ENCODE results near the gene SMIM7.
A peak's percentile ranks its signal among the peaks of the same experiment; 100 is the strongest.
"Not testable (repeated sequence)": the region's sequence is repeated elsewhere in the genome, so short reads cannot be mapped to it uniquely, and the experiment has no call there.

The SMIM7 gene

DNA sequence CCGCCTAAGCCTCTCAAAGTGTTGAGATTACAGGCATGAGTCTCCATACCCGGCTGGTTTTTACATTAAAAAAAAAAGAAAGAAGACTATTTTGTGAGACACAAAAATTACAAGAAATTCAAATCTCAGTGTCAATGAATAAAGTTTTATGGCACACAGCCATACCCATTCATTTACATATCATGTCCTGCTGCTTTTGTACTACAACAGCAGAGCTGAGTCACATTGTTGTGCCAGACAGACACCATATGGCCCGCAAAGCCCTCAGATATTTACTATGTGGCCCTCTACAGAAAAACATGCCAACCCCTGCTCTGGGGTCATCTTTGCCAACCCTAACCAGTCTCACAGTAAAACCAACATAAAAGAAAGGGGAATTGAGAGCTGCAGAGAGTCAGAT lies 5.3 kb downstream of the SMIM7 start:
- DNase-seq (ENCODE audit: low spot score): no peak

DNA sequence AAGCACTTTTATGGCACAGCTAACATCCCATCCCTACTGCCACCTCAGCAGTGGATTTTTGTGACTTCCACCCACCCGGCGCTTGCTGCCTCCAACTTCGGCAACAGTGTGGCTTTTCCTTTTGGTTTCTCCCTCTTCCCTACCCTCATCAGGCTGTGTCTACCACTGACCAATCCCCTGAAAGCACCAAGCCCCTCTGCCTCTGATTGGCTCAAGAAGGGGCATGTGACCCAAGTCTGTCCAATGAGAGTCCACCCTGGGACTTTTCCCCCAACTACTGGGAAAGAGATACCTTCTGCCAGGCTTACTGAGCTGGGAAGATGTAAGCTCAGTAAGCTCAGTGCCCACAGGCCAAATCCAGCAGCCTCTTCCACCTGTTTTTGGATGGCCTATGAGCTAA lies 5.8 kb downstream of the SMIM7 start:
- DNase-seq (ENCODE audit: low spot score): no peak

DNA sequence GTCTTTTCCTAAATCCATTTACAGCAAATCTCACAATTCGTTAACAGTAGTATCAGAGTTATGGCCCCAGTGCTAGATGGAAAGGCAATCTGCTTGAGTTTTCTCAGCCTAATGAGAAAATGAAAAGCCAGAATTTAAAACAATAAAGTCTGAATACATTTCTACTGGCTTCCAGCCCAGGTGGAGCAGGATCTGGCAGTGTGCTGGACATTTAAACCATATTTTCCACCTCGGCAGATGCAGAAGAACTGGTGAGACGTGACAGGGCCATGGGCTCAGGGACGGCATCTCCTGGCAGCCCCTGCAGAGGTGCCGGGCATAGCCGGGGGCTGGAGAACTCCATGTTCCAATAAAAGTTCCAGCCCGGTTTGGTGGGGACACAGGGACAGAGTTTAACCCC lies 7.1 kb downstream of the SMIM7 start:
- no peak for DNase-seq (ENCODE audit: low spot score)

DNA sequence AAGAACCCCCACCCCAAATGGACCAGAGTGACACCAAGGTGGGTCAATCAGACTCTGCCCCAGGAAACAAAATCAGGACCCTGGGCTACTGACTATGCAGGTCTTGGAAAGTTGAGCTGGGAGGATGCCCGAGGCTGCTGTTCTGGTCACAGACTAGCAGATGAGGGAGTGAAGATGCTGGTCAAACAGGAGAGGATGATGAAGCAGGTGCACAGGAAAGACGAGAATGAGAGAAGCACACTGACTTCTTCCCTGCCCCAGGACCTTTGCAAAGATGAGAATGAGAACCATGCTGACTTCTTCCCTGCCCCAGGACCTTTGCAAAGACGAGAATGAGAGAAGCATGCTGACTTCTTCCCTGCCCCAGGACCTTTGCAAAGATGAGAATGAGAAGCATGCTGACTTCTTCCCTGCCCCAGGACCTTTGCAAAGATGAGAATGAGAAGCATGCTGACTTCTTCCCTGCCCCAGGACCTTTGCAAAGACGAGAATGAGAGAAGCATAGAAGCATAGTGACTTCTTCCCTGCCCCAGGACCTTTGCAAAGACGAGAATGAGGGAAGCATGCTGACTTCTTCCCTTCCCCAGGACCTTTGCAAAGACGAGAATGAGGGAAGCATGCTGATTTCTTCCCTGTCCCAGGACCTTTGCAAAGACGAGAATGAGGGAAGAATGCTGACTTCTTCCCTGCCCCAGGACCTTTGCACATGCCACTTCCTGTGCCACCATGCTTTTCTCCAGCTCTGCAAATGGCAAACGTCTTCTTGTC lies 8.3 kb downstream of the SMIM7 start:
- DNase-seq (ENCODE audit: low spot score): not testable (repeated sequence)

DNA sequence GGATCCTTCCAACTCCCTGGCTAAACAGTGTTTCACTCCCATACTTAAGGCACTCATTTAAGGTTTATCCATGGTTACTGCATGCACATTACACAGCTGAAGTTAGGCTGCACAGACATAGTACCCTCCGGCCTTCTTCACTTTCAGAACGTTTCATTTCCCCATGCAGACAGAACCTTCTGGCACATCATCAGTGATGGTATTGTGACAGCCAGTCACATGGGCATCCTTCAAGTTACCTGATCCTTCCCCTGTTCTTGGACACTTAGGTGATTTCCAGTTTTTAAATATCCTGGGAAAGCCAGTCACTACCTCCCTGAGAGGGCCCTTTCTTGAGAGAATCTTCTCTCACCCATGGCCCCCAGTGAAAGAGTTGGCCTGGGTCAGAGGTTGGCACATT lies 9.1 kb downstream of the SMIM7 start:
- no peak for DNase-seq (ENCODE audit: low spot score)

DNA sequence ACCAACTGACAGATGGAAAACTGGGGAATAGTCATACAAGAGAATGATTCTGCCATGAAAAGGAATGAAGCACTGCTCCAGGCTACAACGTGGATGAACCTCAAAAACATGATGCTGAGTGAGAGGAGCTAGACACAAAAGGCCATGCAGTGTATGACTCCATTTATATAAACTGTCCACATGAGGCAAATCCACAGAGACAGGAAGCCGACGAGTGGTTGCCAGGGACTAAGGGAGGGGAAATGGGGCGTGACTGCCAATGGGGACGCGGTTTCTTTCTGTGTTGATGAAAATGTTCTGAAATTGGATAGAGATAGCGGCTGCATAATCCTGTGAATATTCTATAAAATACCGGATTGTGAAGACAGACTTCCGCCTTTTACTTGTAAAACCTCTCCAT lies 10.2 kb downstream of the SMIM7 start:
- DNase-seq (ENCODE audit: low spot score): no peak

DNA sequence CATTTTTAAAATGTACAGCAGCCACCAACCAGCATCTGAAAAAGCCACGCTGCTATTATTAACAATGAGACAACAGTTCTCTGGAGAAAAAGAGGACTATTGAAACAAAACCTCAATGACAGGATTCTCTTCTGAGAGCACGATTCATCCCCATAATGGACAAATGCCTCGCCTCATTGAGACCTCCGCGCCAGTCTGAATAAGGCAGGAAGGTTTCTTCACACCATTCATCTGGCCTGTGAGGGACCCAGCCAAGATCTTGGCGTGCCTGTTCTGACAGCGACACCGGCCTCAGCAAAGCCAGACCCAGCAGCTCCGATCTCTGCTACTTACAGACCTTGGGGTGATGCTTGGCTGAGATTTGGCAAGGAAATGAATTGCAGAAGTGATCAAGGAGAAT lies 14.8 kb downstream of the SMIM7 start:
- DNase-seq (ENCODE audit: low spot score): no peak

DNA sequence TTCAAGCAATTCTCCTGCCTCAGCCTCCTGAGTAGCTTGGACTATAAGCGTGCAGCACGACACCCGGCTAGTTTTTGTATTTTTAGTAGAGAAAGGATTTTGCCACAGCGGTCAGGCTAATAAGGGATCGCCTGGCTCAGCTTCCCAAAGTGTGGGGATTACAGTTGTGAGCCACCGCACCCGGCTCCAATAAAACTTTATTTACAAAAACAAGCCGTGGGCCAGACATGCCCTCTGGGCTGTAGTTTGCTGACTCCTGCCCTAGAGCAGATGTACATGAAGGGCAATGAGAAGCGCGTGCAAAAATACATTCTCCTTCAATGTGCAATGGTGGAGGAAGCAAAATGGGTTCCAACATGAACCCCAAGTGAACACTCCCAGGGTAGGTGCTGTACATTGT lies 18.2 kb downstream of the SMIM7 start:
- no peak for DNase-seq (ENCODE audit: low spot score)

DNA sequence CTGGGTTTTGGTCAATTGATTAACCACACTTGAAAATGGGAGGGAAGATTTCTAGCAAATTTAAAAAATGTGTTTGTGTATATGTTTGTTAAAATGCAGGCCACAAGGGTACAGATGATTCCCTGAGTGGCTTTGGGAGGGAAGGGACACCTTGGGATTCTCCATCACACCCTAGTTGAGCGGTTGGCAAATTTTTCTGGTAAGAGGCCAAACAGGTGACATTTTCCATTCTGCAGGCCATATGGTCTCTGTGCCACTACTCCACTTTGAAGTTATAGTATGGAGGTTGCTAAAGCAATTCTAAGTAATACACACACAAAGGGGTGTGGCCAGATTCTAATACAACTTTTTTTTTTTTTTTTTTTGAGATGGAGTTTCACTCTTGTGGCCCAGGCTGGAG lies 19.0 kb downstream of the SMIM7 start:
- DNase-seq (ENCODE audit: low spot score): no peak

DNA sequence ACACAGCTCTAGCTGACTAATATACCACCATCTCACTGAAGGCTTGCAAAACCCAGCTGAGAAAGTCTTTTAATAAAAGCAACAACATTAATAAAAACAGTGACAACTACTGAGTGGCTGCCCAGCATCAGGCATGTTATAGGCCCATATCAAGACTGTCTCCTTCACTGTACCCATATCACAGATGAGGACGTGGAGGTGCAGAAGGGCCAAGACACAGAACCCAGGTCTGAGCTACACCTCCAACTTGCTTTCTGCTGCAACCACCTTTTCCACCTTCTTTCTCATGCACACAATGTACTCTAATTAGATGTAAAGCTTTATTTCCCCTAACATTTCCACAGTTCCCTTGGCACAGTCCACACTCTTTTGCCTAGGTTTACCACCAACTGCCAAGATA lies 21.3 kb downstream of the SMIM7 start:
- DNase-seq (ENCODE audit: low spot score): no peak

DNA sequence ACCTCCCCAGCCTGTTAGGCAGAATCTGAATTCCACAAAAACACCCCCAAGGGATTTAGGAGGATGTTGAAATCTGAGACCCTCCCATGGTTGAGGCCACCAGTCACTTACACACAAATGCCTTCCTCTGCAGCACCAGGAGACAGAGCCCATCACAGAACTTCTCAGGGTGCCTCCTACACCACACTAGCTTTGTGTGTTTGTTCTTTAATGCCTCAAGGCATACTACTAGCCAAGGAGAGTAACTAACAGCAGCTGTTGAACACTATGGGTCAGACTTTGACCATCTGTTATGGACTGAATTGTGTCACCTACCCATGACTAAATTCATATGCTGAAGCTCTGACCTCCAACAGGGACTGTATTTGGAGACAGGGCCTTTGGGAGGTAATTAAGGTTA lies 22.4 kb downstream of the SMIM7 start:
- no peak for DNase-seq (ENCODE audit: low spot score)

DNA sequence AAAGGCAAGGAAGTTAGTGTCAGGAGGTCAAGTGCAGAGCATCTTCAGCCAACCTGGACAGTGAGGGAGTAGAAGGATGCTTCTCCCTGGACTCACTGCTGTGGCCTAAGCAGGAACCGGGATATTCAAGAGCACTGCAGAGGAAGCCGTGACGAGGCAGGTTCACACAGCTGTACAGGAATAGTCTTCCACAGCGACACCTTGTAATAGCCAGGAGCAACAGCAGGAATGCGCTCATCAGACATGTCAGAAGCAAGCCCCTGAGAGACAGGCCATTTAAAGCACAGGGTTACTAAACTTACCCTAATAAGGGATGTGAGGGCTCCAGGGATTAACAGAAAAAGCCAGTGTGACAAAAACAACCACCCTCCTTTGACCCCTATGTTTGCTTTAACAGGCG lies 28.5 kb downstream of the SMIM7 start:
- DNase-seq (ENCODE audit: low spot score): no peak

DNA sequence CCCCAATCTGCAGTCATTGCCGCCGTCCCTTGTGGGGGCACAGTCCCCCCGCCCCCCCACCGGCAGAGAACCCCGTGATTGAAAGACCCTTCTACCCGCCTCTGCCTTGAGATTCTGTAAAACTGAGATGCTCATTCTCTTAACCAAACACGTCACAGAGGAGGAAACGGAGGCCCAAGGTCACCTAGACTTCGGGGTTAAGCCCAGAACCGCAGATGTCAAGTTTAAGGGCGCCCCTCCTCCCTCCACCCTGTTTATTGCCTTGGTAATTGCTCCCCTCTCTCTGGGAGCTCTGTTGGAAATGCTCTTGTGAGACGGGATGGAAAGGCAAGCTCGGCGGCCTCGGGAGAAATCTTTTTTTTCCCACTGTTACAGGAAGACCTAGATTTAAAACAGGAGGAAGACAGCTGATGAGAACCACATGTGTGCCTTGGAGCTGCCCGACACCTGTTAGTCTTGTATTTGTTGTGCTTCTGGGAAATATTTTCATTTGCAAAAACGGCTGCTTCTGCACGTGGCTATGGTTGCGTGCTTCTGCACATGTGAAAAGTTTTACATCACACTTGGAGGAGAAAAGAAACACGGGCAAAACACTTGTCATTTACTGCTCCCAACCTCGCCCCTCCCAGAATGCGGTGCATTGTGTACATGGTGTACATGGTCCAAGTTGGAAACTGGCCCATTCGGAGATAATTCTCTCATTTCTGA lies 30.8 kb downstream of the SMIM7 start:
- DNase-seq (ENCODE audit: low spot score): no peak

DNA sequence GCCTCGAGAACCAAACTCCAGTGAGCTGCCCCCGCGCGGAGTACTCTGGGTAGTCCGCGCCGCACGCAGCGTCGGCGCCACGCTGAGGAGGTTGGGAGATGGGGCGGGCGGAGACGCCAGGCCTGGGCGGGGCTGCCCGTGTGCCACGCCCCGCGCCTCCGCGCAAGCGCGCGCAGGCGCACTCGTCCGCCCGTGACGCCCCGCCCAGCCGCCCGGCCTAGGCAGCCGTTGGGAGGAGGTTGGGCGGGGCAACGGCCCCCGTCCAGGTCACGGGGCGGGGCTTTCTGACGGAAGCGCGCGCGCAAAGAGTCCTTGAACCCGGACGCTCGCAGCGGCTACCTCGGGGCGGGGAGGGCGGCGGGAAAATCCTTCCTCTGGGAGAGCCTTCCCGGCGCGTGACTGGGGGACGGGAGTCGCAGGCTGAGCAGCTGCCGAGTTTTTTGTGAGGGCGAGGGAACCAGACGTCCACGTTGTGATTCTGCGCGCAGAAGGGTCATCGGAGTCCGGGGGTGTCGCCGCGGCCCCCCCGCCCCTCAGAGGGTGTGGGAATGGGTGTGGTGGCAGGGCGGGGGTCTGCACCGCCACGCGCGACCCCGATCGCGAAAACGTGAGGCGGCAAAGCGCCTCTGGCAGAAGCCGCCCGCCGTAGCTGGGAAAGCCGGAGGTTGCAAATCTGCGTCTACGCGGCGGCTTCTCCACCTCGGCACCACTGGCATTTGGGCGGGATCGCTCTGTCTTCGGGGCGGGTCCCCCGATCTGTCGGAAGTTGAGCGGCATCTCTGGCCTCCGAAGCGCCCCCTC lies 31.6 kb downstream of the SMIM7 start, which contains the start of gene MED26:
TSS of gene MED26 (minus strand) at position 22 of the 801 bp plus-strand sequence. CDS start 261 bp downstream, outside the sequence.
- DNase-seq (ENCODE audit: low spot score): peak; percentile 91

DNA sequence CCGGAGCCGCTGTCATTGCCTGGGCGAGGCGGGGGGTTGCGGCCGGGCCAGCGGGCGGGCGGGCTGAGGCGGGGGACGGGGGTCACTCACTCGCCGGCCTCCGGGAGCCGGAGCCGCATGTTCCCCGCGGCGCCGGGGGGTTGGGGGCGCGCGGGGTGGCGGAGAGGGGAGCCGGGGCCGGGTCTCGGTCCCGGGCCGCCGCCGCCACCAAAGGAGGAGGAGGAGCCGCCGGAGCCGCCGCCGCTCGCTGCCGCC lies 32.1 kb downstream of the SMIM7 start:
- DNase-seq (ENCODE audit: low spot score): no peak

DNA sequence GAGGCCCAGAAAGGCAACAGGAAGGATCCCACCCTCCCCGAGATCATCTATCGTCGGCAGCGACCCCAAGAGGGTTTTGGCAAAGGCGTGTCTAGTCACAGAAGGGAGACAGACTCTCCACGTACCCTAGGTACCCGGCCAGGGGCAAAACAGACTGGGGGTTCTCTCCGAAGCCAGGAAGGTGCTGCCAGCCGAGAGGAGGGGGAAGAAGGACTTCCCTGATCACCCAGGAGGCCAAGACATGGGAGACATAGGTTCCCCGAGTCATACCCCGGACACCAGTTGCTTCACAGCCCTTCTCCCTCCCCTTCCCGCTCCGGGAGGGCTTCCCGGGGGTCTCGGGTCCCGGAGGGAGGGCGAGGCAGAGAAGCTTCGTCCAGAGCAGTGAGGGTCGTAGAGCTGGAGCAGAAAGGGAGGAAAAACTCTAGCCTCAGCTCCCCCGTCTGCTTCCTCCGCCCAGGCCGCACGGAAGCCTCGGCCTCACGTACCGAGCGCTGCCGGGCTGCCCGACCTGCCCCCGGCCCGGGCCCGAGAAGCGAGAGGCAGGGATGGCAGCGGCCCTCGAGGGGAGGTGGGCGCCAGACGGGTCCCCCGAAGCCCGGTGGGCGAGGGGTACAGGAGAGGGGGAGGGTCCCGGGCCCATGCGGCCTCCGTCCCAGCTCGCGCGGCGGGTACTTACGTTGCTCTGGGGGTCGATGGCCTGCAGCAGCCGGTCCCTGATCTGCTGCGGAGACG lies 32.6 kb downstream of the SMIM7 start:
- DNase-seq (ENCODE audit: low spot score): no peak

DNA sequence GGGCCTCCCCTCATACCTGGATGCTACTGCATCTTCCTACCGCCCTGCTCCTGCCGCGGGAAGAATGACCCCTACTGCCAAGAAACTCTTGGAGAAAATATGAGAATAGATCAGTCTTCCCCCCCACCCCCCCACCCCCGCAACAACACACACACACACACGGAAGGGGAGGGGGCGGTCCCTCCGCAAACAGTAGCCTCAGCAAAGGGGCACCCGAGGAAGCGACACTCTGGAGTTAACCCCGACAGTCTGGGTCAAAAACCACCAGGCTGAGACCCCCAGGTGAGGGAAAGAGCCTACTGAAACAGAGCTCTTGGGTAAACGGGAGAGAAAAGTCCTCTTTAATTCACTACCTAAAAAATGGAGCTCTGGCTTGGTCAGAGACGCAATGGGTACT lies 33.1 kb downstream of the SMIM7 start:
- no peak for DNase-seq (ENCODE audit: low spot score)

DNA sequence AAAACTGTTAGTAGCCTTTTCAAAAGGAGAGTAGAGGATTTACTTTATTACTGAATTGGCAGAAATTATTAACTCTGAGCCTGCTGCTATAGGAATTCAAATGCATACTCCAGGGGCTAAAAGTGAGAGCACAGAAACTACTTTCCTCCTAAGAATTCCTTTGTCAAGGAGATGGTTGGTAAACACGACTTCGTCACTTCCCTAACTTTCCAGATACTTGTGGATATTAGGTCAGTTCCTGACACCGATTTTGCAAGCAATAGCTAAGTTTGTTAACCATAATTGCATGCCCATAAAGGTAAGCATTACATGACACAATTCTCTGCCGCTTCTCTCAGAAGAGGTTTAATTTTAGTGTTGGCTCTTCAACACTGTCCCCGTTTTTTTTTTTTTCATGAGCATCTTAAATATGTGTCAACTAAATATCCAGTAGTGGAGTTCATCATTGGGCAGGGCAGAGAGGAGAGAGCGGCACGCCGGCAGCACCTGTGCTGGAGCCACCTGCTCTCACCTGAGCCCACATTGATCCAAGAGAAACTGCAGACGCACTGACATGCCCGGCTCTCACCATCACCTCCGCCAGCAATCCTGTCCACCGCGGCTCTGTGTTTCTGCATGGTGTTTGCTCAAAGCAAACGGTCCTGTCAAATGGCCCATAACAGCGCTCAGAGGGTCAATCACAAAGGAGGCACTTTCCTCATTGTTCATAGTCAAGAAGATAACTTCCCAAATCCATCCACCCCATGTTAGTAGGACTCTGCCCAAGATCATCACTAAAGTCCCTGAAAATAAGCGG lies 34.6 kb downstream of the SMIM7 start:
- DNase-seq (ENCODE audit: low spot score): no peak

DNA sequence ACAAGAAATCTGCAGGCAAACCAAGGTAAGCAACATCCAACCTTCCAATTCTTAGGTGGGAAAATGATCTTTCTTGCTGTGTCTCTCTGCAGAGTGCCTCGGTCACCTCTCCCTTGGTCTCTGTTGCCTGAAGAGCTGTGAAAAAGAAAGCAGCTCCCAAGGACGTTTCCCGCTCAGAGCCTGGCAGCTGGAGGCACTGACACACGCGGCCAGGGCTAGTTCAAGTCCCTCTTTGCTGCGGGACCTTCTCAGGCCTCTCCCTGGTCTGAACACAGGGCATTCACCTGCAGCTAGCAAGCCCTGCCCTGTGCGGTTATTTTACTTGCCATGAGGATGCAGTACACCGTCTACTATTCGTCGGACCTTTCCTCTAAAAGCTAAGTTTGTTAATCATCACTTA lies 35.7 kb downstream of the SMIM7 start:
- no peak for DNase-seq (ENCODE audit: low spot score)

DNA sequence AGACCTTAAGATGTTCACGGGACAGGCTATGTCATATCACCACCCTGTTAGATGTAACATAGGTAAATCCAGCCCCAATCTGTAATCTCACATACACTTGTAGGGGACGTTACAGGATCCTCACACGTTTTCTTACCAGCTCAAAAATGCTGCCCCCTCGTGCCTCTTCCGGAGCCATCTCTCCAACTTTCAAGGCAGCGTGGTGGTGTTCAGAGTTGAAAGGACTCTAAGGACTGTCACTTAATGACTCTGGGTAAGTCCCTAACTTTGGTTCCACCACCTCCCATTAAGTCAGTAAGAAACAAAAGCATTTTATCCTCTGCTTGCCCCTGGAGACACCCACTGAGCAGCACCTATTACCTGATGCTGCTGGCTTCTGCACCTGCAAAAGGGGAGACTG lies 36.4 kb downstream of the SMIM7 start:
- no peak for DNase-seq (ENCODE audit: low spot score)

DNA sequence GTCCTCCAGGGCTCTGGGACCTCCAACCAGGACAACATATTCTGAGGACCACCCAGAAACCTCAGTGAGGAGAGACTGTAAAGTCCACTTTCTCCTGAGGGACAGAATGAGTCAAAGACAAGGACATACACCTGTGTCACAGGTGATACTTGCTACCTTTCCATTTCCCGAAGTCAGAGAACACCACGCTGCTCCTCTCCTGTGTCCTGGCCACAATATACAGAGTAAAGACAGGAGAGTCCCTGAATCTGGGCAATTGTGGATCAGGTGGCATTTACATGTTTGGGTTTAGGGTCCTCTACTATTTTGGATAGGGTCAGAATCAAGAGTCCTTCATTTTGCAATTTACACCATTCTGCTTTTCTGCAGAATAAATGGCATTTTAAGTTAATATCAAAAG lies 36.9 kb downstream of the SMIM7 start:
- DNase-seq (ENCODE audit: low spot score): no peak

Measured in HuH-7.5 (cell line).